Mucosa of rectum (tissue), 2 donors: ENCODE results near the gene PRXL2A.

Experiments
- H3K27ac ChIP-seq, 2 donors: one replicate each; pipeline ENCODE4 v1.7.0; 2013; ENCODE audit warnings: inconsistent platforms in 2 of 2, low read depth in 2 of 2, low read length in 2 of 2
- H3K27me3 ChIP-seq, 2 donors: one replicate each; pipeline ENCODE4 v1.7.0; 2013; ENCODE audit warnings: low read length in 2 of 2; ENCODE audit not compliant: control insufficient read depth in 2 of 2, insufficient read depth in 2 of 2
- H3K36me3 ChIP-seq, 2 donors: one replicate each; pipeline ENCODE4 v1.7.0; 2013; ENCODE audit warnings: low read length in 2 of 2; ENCODE audit not compliant: control insufficient read depth in 2 of 2, insufficient read depth in 2 of 2
- H3K4me1 ChIP-seq, 2 donors: one replicate each; pipeline ENCODE4 v1.7.0; 2013; ENCODE audit warnings: low read length in 2 of 2, mild to moderate bottlenecking in 1 of 2; ENCODE audit not compliant: control insufficient read depth in 2 of 2, insufficient read depth in 2 of 2
- H3K4me3 ChIP-seq, 2 donors: one replicate each; pipeline ENCODE4 v1.7.0; 2013; ENCODE audit warnings: low read length in 2 of 2
- H3K9ac ChIP-seq, 2 donors: one replicate each; pipeline ENCODE4 v1.7.0; 2013; ENCODE audit warnings: low read length in 2 of 2, low read depth in 1 of 2, mild to moderate bottlenecking in 1 of 2
- H3K9me3 ChIP-seq, 2 donors: one replicate each; pipeline ENCODE4 v1.7.0; 2013; ENCODE audit warnings: low read length in 2 of 2; ENCODE audit not compliant: control insufficient read depth in 2 of 2
- donor health status: healthy.
- donor health status: Normal muscosa, but diverticular disease.

The PRXL2A gene

DNA sequence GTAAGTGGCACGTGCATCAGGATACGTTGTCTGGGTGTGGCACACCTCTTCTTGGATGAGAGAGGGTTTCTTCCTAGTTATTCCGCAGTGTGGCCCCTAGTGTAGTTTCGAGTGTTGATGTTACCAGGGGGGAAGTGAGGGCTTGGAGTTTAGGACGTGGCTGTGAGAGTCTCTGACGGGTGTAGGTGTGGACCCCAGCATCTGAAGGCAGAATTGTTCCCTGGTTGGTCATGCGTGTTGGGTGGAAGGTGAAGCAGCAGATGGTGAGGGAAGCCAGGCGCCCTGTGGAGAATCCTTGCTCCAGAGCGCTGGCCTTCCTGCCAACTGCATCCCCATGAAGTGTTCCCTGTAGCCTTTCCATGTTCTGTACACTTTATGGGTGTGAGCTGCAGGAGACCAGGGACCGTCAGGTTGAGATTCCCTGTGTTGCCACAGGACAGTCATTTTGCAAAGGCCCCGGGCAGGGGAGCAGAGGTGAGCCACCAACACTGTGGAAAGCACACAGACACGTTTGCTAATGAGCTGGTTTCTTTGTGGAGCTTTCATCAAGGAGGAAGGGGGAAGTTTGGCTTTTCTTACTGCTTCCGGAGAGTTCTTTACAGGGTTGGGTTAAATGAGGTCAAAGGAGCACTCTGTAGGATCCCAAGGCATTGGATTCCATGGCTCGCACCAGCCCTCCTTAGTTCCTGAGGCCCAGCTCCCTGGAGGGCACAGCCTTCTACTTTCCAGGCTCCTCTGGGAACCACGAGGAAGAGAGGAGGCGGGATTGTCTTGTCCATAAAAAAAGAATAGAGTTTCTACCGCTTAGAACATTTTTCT, 77.8 kb downstream of the PRXL2A start:
- Histone ChIP-seq H3K4me1 (peaks cover 22 to 28% of the 10 kb centered on the region in 2 donors), H3K27me3 (no peaks in the 10 kb centered on the region), H3K9ac (no peak overlapping the region), H3K36me3 (peaks cover 16 to 23% of the 10 kb centered on the region in 2 donors), H3K4me3 (no peak overlapping the region), H3K27ac (peak overlapping the region; percentile 15 to 29), H3K9me3 (no peaks in the 10 kb centered on the region)
